ENCODE data around the gene ZSCAN25.

ZSCAN25 gene

GRCh38 chr7:99597762-99598501, 18.8 kb upstream of the ZSCAN25 start, which contains the start of gene TMEM225B:
Gene TMEM225B, plus strand, starts transcription at chr7:99598267. Its CDS starts 6,122 bp downstream, at chr7:99604389.
- Histone ChIP-seq H3K4me3 (ENCODE audit: low read length) (no peak within 1 kb of the TSS), H3K9ac (ENCODE audit: low read length) (no peak within 1 kb of the TSS), H3K36me3 (ENCODE audit: control insufficient read depth, insufficient read depth, low read length) (no peaks in the 10 kb centered on the region), H3K27me3 (ENCODE audit: control insufficient read depth, insufficient read depth, low read length) (peaks cover 10% of the 10 kb centered on the region), H3K9me3 (ENCODE audit: control insufficient read depth, low read length) (no peaks in the 10 kb centered on the region), H3K4me1 (ENCODE audit: control insufficient read depth, insufficient read depth, low read length) (no peaks in the 10 kb centered on the region)

- Histone ChIP-seq H3K4me1 (ENCODE audit: control insufficient read depth, insufficient read depth, low read length) (no peaks in the 10 kb centered on the region), H3K9ac (ENCODE audit: low read length) (no peak overlapping the region), H3K36me3 (ENCODE audit: control insufficient read depth, insufficient read depth, low read length) (no peaks in the 10 kb centered on the region), H3K27me3 (ENCODE audit: control insufficient read depth, insufficient read depth, low read length) (peaks cover 10% of the 10 kb centered on the region), H3K9me3 (ENCODE audit: control insufficient read depth, low read length) (no peaks in the 10 kb centered on the region), H3K4me3 (ENCODE audit: low read length) (no peak overlapping the region)
Observed at GRCh38 chr7:99599836-99600235, 16.9 kb upstream of the ZSCAN25 start.

- no peak overlapping the region for H3K4me3 ChIP-seq (ENCODE audit: low read length)
Observed at GRCh38 chr7:99601656-99602310, 15.0 kb upstream of the ZSCAN25 start.

GRCh38 chr7:99605527-99605926, 11.2 kb upstream of the ZSCAN25 start:
- H3K36me3 ChIP-seq (ENCODE audit: control insufficient read depth, insufficient read depth, low read length): no peaks in the 10 kb centered on the region
- peaks cover 2% of the 10 kb centered on the region for H3K27me3 ChIP-seq (ENCODE audit: control insufficient read depth, insufficient read depth, low read length)
- H3K4me3 ChIP-seq (ENCODE audit: low read length): no peak overlapping the region
- no peaks in the 10 kb centered on the region for H3K4me1 ChIP-seq (ENCODE audit: control insufficient read depth, insufficient read depth, low read length)
- H3K9ac ChIP-seq (ENCODE audit: low read length): no peak overlapping the region
- H3K9me3 ChIP-seq (ENCODE audit: control insufficient read depth, low read length): no peaks in the 10 kb centered on the region

More at GRCh38 chr7:99601656-99602310, 15.0 kb upstream of the ZSCAN25 start:
- Histone ChIP-seq H3K9me3 (ENCODE audit: control insufficient read depth, low read length) (no peaks in the 10 kb centered on the region), H3K36me3 (ENCODE audit: control insufficient read depth, insufficient read depth, low read length) (no peaks in the 10 kb centered on the region), H3K4me1 (ENCODE audit: control insufficient read depth, insufficient read depth, low read length) (no peaks in the 10 kb centered on the region), H3K9ac (ENCODE audit: low read length) (no peak overlapping the region), H3K27me3 (ENCODE audit: control insufficient read depth, insufficient read depth, low read length) (peaks cover 10% of the 10 kb centered on the region)

GRCh38 chr7:99606531-99606930, 10.2 kb upstream of the ZSCAN25 start:
- Histone ChIP-seq H3K36me3 (ENCODE audit: control insufficient read depth, insufficient read depth, low read length) (no peaks in the 10 kb centered on the region), H3K4me3 (ENCODE audit: low read length) (no peak overlapping the region), H3K4me1 (ENCODE audit: control insufficient read depth, insufficient read depth, low read length) (no peaks in the 10 kb centered on the region), H3K27me3 (ENCODE audit: control insufficient read depth, insufficient read depth, low read length) (peaks cover 6% of the 10 kb centered on the region), H3K9me3 (ENCODE audit: control insufficient read depth, low read length) (no peaks in the 10 kb centered on the region), H3K9ac (ENCODE audit: low read length) (no peak overlapping the region)

GRCh38 chr7:99607548-99607947, 9.2 kb upstream of the ZSCAN25 start:
- H3K9ac ChIP-seq (ENCODE audit: low read length): no peak overlapping the region
- no peaks in the 10 kb centered on the region for H3K4me1 ChIP-seq (ENCODE audit: control insufficient read depth, insufficient read depth, low read length)
- no peak overlapping the region for H3K4me3 ChIP-seq (ENCODE audit: low read length)
- H3K36me3 ChIP-seq (ENCODE audit: control insufficient read depth, insufficient read depth, low read length): no peaks in the 10 kb centered on the region
- no peaks in the 10 kb centered on the region for H3K9me3 ChIP-seq (ENCODE audit: control insufficient read depth, low read length)
- peaks cover 6% of the 10 kb centered on the region for H3K27me3 ChIP-seq (ENCODE audit: control insufficient read depth, insufficient read depth, low read length)

- H3K4me3 ChIP-seq (ENCODE audit: low read length): no peak overlapping the region
- no peak overlapping the region for H3K9ac ChIP-seq (ENCODE audit: low read length)
- peaks cover 6% of the 10 kb centered on the region for H3K27me3 ChIP-seq (ENCODE audit: control insufficient read depth, insufficient read depth, low read length)
- no peaks in the 10 kb centered on the region for H3K9me3 ChIP-seq (ENCODE audit: control insufficient read depth, low read length)
- H3K4me1 ChIP-seq (ENCODE audit: control insufficient read depth, insufficient read depth, low read length): peaks cover 8% of the 10 kb centered on the region
- no peaks in the 10 kb centered on the region for H3K36me3 ChIP-seq (ENCODE audit: control insufficient read depth, insufficient read depth, low read length)
Observed at GRCh38 chr7:99614495-99614894, 2.3 kb upstream of the ZSCAN25 start.

GRCh38 chr7:99615989-99616358, 772 bp upstream of the ZSCAN25 start:
- no peak overlapping the region for H3K4me3 ChIP-seq (ENCODE audit: low read length)
- H3K4me1 ChIP-seq (ENCODE audit: control insufficient read depth, insufficient read depth, low read length): peaks cover 8% of the 10 kb centered on the region
- no peaks in the 10 kb centered on the region for H3K9me3 ChIP-seq (ENCODE audit: control insufficient read depth, low read length)
- peaks cover 8% of the 10 kb centered on the region for H3K36me3 ChIP-seq (ENCODE audit: control insufficient read depth, insufficient read depth, low read length)
- no peaks in the 10 kb centered on the region for H3K27me3 ChIP-seq (ENCODE audit: control insufficient read depth, insufficient read depth, low read length)
- peak overlapping the region; percentile 94 for H3K9ac ChIP-seq (ENCODE audit: low read length)

- Histone ChIP-seq H3K4me3 (ENCODE audit: low read length) (peak overlapping the region; percentile 90), H3K4me1 (ENCODE audit: control insufficient read depth, insufficient read depth, low read length) (peaks cover 8% of the 10 kb centered on the region), H3K36me3 (ENCODE audit: control insufficient read depth, insufficient read depth, low read length) (peaks cover 13% of the 10 kb centered on the region), H3K9me3 (ENCODE audit: control insufficient read depth, low read length) (no peaks in the 10 kb centered on the region), H3K27me3 (ENCODE audit: control insufficient read depth, insufficient read depth, low read length) (no peaks in the 10 kb centered on the region), H3K9ac (ENCODE audit: low read length) (peak overlapping the region; percentile 94)
Observed at GRCh38 chr7:99617192-99617781, 541 bp downstream of the ZSCAN25 start.

- Histone ChIP-seq H3K9me3 (ENCODE audit: control insufficient read depth, low read length) (no peaks in the 10 kb centered on the region), H3K4me1 (ENCODE audit: control insufficient read depth, insufficient read depth, low read length) (peaks cover 8% of the 10 kb centered on the region), H3K27me3 (ENCODE audit: control insufficient read depth, insufficient read depth, low read length) (no peaks in the 10 kb centered on the region), H3K36me3 (ENCODE audit: control insufficient read depth, insufficient read depth, low read length) (peaks cover 17% of the 10 kb centered on the region), H3K9ac (ENCODE audit: low read length) (no peak overlapping the region), H3K4me3 (ENCODE audit: low read length) (no peak overlapping the region)
Observed at GRCh38 chr7:99618726-99619125, 2.0 kb downstream of the ZSCAN25 start.

- no peak overlapping the region for H3K4me3 ChIP-seq (ENCODE audit: low read length)
- no peaks in the 10 kb centered on the region for H3K9me3 ChIP-seq (ENCODE audit: control insufficient read depth, low read length)
- peaks cover 25% of the 10 kb centered on the region for H3K36me3 ChIP-seq (ENCODE audit: control insufficient read depth, insufficient read depth, low read length)
- no peak overlapping the region for H3K9ac ChIP-seq (ENCODE audit: low read length)
- no peaks in the 10 kb centered on the region for H3K27me3 ChIP-seq (ENCODE audit: control insufficient read depth, insufficient read depth, low read length)
- peaks cover 8% of the 10 kb centered on the region for H3K4me1 ChIP-seq (ENCODE audit: control insufficient read depth, insufficient read depth, low read length)
Observed at GRCh38 chr7:99619571-99620130, 2.9 kb downstream of the ZSCAN25 start.

- no peak overlapping the region for H3K9ac ChIP-seq (ENCODE audit: low read length)
- H3K36me3 ChIP-seq (ENCODE audit: control insufficient read depth, insufficient read depth, low read length): peaks cover 29% of the 10 kb centered on the region
Observed at GRCh38 chr7:99621271-99621670, 4.5 kb downstream of the ZSCAN25 start.

More at GRCh38 chr7:99621271-99621670, 4.5 kb downstream of the ZSCAN25 start:
- no peaks in the 10 kb centered on the region for H3K9me3 ChIP-seq (ENCODE audit: control insufficient read depth, low read length)
- no peak overlapping the region for H3K4me3 ChIP-seq (ENCODE audit: low read length)
- H3K4me1 ChIP-seq (ENCODE audit: control insufficient read depth, insufficient read depth, low read length): peaks cover 8% of the 10 kb centered on the region
- no peaks in the 10 kb centered on the region for H3K27me3 ChIP-seq (ENCODE audit: control insufficient read depth, insufficient read depth, low read length)

All from mucosa of stomach (tissue), 1 donor.